ENCODE data around the gene NXPH2.

The NXPH2 gene

GRCh38 chr2:138779781-138780445, at the start of gene NXPH2:
Gene NXPH2, minus strand, starts transcription at chr2:138780390. Its CDS starts 149 bp downstream, at chr2:138780241.
- ATAC-seq (no peak), DNase-seq (no peak)

DNA sequence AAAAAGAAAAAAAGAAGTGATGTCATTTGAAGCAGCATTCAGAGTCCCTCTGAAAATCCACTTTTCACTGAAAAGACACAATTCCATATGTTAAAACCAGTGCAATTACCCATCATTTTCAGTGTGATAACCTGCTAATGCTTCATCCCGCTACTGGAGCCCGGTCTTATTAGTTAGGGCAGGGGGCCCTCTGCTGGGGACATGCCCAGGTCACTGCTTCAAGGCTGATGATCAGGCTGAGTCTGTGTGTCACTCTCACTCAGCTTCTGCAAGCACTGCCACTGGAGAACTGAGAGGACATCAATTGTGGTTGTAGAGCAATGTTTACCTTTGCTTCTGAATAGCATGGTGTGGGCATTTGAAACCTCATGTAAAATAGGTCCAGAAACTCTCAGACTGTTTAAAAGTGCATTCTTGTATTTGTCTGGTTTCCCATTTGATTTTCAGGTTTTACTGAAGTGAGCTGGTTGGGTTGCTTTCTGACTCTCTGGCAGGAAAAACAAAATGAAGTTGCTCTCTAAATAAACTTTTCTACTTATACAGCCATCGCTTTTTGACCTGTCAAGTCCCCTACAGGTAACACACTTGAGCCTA, 49.2 kb upstream of the NXPH2 start:
- ATAC-seq (no peak), DNase-seq (peak; percentile 34)

DNA sequence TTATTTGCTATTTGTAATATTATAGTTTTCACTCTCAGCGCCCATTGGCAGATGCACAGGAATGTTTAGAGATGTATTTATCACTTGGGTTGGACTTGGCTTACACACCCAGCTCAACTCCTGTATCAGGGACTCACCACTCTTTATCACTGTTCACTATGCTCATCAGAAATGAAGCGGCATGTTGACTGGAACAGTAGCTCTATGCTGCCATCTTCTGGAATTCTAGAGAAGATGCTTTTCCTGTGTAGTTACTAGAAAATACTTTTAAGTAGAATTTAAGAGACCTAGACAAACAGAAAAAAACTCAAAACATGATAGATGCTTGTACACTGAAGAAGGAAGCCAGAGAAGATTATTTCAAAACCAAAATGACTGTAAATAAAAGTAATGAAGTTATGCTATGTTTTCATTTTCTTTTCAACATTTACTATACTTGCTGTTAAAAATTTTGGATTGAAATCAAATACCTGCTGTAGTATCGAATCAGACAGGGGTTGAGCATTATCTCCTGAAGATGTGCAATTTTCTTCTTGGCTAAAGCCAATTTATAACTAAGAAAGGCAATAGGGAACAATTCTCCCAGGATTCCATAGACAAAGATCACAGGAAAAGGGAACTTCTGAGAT, 47.4 kb upstream of the NXPH2 start:
- ATAC-seq (peak; percentile 43), DNase-seq (peak; percentile 4)

DNA sequence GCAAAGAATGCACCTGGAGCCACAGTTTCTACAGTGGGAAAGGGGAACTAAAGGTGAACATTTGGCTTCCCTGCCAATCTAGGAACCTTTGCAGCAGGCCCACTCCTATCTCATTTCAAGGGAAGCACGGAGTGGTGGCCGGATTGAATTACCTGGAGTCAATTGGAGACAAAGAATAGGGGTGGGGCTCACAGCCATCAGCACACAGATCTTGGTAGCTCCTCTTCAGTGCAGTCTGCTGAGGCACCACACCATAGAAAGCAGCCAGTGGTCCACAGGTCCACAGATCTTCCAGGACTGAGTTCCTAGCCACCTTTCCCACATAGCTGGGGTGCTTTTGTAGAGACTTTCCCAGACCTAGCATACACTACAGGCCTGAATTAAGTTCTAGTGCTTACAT, 43.5 kb upstream of the NXPH2 start:
- no peak for ATAC-seq

GRCh38 chr2:138819964-138820363, 39.8 kb upstream of the NXPH2 start:
- no peak for ATAC-seq
- DNase-seq, result no peak

More for the DNA sequence above, 43.5 kb upstream of the NXPH2 start:
- DNase-seq, result no peak

GRCh38 chr2:138818556-138818955, 38.4 kb upstream of the NXPH2 start:
- no peak for DNase-seq
- no peak for ATAC-seq

GRCh38 chr2:138814123-138814898, 34.1 kb upstream of the NXPH2 start:
- ATAC-seq, result no peak
- no peak for DNase-seq

GRCh38 chr2:138811431-138811830, 31.2 kb upstream of the NXPH2 start:
- DNase-seq (no peak), ATAC-seq (no peak)

DNA sequence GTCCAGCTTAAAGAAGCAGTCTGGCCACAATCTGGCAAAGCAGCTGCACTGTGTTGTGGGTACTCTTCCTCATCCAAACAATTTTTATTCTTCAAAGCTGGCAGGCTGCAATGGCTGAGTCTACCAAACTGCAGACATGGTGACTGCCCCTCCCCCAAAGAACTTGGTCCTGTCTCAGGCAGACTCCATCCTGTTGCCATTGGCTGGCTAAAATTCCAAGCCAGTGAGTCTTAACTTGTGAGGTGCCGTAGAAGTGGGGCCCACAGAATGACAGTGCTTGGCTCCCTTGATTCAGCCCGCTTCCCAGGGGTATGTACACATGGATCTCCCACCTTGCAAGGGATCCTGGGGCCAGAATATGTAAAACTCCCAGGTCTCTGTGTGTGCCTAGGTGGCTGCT, 14.5 kb upstream of the NXPH2 start:
- no peak for ATAC-seq
- no peak for DNase-seq

DNA sequence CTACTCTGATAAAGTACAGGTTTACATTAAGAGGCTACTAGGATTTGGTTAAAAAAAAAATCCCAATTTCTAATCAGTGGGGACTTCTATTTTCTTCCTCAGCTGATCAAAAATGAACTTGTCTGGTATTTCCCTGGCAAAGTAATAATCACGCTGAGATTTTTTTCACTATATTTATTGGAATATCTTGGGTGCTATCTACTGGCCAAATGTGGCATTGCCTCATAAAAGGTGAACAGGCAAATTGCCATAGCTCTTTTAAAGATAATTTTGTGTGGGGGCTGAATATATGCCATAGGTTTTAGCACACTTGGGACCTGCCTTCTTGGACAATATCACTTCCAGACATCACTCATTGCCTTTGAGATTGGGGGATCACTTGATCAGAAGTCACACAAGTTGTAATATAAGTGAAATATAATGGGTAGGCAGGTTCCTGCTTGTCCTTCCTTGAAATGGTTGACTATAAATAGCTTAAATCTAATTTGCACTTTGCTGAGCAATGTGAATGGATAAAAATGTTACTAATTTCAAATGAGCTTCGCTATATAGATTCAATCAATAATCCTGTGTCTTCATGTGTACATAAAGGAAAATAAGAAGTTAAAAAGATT, 7.0 kb upstream of the NXPH2 start:
- DNase-seq (no peak), ATAC-seq (no peak)

- DNase-seq (no peak), ATAC-seq (no peak)
Measured at GRCh38 chr2:138782383-138782782, 2.2 kb upstream of the NXPH2 start.

- DNase-seq (no peak), ATAC-seq (no peak)
Measured at GRCh38 chr2:138780908-138781307, 718 bp upstream of the NXPH2 start.

DNA sequence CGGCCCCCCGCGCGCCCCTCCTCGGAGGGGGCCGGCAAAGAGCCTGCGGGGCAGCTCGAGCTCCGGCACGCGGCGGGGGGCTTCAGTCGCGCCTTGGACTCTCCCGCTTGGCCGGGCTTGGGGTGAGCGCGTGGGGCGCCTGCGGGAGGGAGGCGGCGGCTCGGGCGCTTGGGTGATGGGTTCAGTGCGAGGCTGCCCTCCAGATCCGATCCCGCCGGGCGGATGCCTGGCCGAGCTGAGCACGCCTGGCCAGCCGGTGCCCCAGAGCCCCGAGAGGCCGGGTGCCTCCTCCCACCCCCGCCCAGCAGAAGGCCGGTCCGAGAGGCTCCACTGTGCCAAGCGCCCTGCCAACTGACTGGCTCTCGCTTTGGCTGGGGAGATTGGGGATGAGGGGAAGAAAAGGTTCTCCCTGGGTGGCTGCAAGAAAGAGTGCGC, 273 bp upstream of the NXPH2 start:
- DNase-seq, result no peak
- ATAC-seq, result no peak

GRCh38 chr2:138779406-138779780, 797 bp downstream of the NXPH2 start:
- no peak for ATAC-seq
- no peak for DNase-seq

DNA sequence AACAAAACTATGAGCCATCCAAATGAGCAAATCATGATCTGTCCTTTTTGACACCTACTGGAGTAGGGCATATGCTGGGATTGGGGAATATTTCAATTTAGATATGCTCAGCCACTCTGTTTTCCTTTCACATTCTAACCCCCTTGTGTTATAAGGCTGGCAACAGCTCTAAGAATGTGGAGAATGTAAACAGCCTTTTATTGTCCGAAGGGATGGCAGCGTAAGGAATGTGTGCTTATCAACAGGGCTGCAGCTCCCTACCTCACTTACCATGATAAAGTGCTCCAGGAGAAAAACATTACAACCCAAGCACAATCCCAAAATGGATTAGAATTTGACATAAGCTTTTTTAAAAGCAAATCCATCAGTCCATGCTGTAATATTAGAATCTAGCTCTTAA, 2.2 kb downstream of the NXPH2 start:
- no peak for DNase-seq

DNA sequence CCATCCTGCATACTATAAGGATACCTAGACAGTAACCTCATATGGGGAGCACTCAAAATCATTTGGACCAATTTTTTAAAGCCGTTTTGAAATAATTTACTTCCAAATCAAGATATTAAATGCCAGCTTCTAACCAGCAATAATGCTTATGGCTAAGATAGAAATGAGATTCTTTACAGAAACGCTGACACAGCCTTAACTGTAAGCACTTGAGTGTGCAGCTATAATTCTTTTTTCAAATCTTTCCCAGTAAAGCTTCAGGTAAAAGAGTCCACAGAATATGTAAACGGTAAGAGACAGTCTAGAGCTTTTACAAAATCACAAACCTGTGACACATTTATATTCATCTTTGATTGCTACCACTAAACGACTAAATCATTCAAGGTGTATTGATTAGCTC, 4.5 kb downstream of the NXPH2 start:
- DNase-seq, result no peak
- ATAC-seq, result no peak

More for the DNA sequence above, 2.2 kb downstream of the NXPH2 start:
- ATAC-seq, result no peak

DNA sequence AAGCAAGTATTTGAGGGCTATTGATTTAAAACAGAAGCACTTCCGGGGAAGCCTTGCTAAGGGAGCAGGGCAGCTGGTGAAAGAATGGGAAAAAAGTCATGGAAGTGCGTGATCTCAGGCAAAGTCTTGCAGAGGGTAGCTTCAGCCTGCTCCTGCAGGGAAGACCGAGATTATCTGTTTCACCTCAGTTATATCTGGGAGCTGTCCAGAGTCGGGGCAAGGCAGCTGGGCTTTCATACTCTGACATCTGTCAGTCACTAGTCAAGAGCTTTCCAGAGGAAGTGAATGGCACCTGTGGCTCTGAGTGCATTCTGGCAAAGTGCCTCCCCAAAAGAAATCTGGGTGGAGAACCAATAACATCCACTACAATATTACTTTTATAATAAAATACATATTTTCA, 8.7 kb downstream of the NXPH2 start:
- no peak for DNase-seq
- ATAC-seq, result no peak

DNA sequence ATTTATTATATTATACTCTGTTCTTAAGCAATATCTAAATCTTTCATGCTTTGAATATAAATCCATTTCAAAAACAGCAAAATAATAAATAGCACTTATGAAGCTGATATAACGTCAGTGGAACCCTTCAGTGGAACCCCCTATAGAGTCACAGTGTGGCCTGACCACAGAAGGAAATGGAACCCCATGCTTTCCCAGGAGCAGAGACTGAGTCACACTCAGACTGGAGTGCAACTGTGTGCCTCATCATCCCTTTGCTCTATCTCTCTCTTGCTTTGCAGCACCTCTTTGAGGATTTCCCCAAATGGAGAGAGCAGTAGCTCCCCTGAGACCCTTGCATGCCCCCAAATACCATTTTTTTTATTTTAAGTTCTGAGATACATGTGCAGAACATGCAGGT, 13.1 kb downstream of the NXPH2 start:
- ATAC-seq (peak; percentile 40), DNase-seq (no peak)

DNA sequence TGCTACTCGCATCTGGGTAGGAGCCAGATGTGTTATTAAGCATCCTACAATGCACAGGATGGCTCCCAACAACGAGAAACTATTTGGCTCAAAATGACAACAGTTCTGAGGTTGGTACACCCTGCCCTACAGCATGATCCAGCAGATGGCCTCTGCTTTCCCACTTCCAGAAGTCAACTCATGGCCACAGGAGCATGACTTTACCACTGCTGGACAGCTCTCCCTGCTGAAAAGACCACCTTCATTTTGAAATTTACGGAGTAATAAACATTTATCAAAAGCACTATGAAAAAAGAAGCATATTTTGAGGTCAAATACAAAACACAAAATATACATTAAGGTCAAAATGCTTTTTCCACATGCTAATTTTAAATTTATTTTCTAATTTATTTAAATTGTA, 13.7 kb downstream of the NXPH2 start:
- ATAC-seq (no peak), DNase-seq (no peak)

- no peak for DNase-seq
- ATAC-seq, result no peak
Measured at GRCh38 chr2:138763971-138764370, 16.2 kb downstream of the NXPH2 start.

DNA sequence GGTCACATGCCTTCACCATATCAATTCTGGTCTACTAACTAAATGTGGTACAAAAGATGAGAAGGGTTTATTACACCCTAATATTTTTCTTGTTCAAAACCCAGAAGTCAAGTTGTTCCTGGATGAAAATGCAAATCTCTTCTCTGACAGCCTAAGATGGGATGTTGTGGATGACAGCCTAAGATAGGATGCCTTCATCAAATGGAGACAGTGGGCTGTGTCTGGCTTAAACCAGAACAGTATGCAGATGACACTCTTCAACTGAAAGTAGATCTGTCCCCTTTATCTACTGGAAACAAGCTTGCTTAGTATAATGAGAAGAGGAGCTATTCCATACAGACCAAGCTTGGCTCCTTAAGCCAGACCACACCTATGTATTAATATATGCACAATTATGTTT, 17.7 kb downstream of the NXPH2 start:
- DNase-seq, result no peak
- no peak for ATAC-seq

DNA sequence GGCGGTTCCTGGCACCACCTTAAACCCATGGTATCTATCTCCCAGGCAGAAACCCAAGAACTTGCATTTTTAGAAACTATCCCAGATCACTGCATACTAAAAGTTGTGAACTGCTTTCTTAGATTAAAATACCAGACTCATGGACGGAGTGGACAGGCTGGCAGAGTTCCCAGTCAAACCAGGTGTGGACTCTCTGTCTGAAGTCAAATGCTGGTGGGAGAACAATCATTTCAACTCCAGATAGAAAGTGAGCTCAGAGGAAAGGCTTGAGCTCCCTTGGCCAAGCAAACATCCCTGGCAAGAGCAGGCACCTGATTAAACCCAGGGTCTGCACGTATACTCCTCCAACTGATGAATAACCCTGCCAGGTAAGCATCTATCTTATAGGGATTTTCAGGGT, 19.5 kb downstream of the NXPH2 start:
- DNase-seq (no peak), ATAC-seq (no peak)

- no peak for ATAC-seq
- no peak for DNase-seq
Measured at GRCh38 chr2:138757384-138757783, 22.8 kb downstream of the NXPH2 start.

Data from stimulated activated naive CD8-positive, alpha-beta T cell treated with anti-CD3 and anti-CD28 coated beads, Interleukin-15, Interleukin-2, amounts not matched to agents 100 U/mL and 50 U/mL, for 24 hours (primary cell).